Sigmoid colon (tissue), 7 donors: ENCODE data around the gene C1QTNF1. TPM values are rescaled to one million over a fixed set of nuclear protein-coding genes. Genes with fewer than 3 reads are reported as not detected.

Experiments used
- DNase-seq: peaks from one replicate; pipeline ENCODE4 v3.0.0-alpha.2; 2019
- H3K27ac ChIP-seq, 4 donors: fragments of 200-600 bp; sonication (generic); one replicate each; pipeline ENCODE4 v1.5.1; 2016 to 2019; ENCODE audit warnings: mild to moderate bottlenecking in 1 of 4
- H3K27me3 ChIP-seq, 3 donors: fragments of 200-600 bp; sonication (generic); one replicate each; pipeline ENCODE4 v1.5.1; 2019; ENCODE audit warnings: mild to moderate bottlenecking in 1 of 3
- H3K36me3 ChIP-seq, 4 donors: fragments of 200-600 bp; sonication (generic); one replicate each; pipeline ENCODE4 v1.5.1; 2016 to 2019
- H3K4me1 ChIP-seq, 4 donors: fragments of 200-600 bp; sonication (generic); one replicate each; pipeline ENCODE4 v1.5.1; 2017 to 2019
- H3K4me3 ChIP-seq, 4 donors: fragments of 200-600 bp; sonication (generic); one replicate each; pipeline ENCODE4 v1.5.1; 2017 to 2019; ENCODE audit warnings: mild to moderate bottlenecking in 2 of 4, moderate library complexity in 1 of 4
- H3K9me3 ChIP-seq, 4 donors: fragments of 200-600 bp in 3 of 4; sonication (generic) in 3 of 4; one replicate each; pipeline versions ENCODE4 v1.5.1 to v1.6.1; 2013 to 2019
- EP300 ChIP-seq, 4 donors: sonication (generic); formaldehyde crosslinking; IDR thresholded peaks; one replicate each; pipeline ENCODE4 v1.6.1; 2017; ENCODE audit warnings: antibody characterized with exemption in 4 of 4
- POLR2A ChIP-seq, 2 donors: fragments of 450-650 bp; IDR thresholded peaks; one replicate each; pipeline ENCODE4 v1.6.1; 2016; ENCODE audit warnings: antibody characterized with exemption in 2 of 2, mild to moderate bottlenecking in 2 of 2, moderate library complexity in 2 of 2
- POLR2AphosphoS5 ChIP-seq, 4 donors: sonication (generic); formaldehyde crosslinking; IDR thresholded peaks; one replicate each; pipeline ENCODE4 v1.6.1; 2017; ENCODE audit warnings: antibody characterized with exemption in 4 of 4
- WGBS, 2 donors: extraction: QIAGEN DNeasy Blood & Tissue Kit; methylation state at CpG; one replicate each; pipeline ENCODE4 v1.1.7; 2013; 5-methylcytosine and 5-hydroxymethylcytosine counted together
- intact Hi-C: fragments of 100-400 bp; cut with DNase I; formaldehyde crosslinking; loops from one replicate; pipeline ENCODE4 v1.15.1; 2023
- polyA plus RNA-seq, 3 donors: library from polyadenylated mRNA; stranded (reverse); fragments of 200-250 nt; gene quantifications; one replicate each; pipeline ENCODE4 v1.2.3, GENCODE V29; 2013
- total RNA-seq, 4 donors: library from RNA; depleted of rRNA; stranded (reverse); fragments of >200 nt; gene quantifications; one replicate each; pipeline ENCODE4 v1.1.0, GENCODE V29; 2016
- TF ChIP-seq, protein P1 (sequence below), 4 experiments: fragments of 450-650 bp in 3 of 4; fragments of 200-600 bp in 1 of 4; IDR thresholded peaks; one replicate each; pipeline ENCODE4 v1.5.1; 2016 to 2019; ENCODE audit warnings: antibody characterized with exemption in 4 of 4, mild to moderate bottlenecking in 3 of 4, moderate library complexity in 2 of 4
- donor health status: healthy with polysubstance abuse.
- donor health status: Bipolar disorder and iron deficiency.
- donor health status: healthy.

Gene C1QTNF1
- total and polyA plus RNA-seq, 7 donors = 1.4 to 34.6 (median 23.9) TPM

DNA sequence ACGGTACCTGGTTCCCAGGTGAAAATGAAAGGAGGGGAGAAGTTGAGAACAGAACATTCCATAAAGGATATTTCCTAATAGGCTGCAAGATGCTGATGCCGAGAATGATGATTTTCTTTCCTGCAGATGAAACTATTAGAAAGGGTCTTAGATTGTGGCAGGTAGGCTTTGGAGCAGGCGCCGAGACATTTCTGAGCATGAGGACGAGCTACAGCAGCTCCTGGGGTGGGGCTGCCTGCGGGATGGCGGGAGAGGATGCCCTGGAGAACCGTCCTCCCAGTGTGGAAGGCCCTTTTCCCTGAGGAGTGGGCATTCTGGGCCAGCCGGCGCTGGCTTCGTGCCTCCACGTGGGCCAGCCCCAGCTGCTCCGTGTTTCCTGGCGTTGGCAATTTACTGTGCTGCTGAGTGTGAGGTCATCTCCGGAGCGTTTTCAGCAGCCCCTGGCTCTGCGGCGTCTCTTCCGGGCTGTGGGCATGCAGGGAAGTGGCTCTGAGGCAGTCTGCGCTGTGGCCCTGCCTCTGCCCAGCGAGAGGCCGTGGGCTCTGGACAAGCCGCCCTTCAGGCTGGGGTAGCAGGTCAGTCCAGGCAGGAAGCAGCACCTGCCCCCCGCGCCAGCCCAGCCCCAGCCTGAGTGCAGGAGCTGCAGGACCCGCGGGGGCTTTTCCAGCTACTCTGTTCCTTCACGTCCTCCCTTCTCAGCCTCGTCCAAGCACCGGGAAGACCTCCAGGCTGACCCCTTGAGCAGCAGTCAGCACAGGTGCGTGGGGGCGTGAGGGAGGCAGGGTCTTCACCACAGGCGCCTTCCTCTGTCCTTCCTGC, 62.8 kb downstream of the C1QTNF1 start:
- Histone ChIP-seq H3K4me1 (peaks cover 0 to 15% (median 4%) of the 10 kb centered on the region in 4 donors), H3K4me3 (no peak overlapping the region), H3K9me3 (no peaks in the 10 kb centered on the region), H3K27me3 (no peaks in the 10 kb centered on the region), H3K36me3 (peaks cover 5 to 48% (median 12%) of the 10 kb centered on the region in 4 donors), H3K27ac (no peak overlapping the region)
- WGBS, 2 donors = 78 to 88% methylated on average over 33 of the region's 33 CpGs
- TF ChIP-seq POLR2A (IDR thresholded peaks at IDR 0.05) = no peak
- no peak for TF ChIP-seq EP300 (IDR thresholded peaks at IDR 0.05)
- TF ChIP-seq POLR2AphosphoS5 (IDR thresholded peaks at IDR 0.05) = peak in 1 of 4 donors; percentile 51
- TF ChIP-seq, protein P1, sequence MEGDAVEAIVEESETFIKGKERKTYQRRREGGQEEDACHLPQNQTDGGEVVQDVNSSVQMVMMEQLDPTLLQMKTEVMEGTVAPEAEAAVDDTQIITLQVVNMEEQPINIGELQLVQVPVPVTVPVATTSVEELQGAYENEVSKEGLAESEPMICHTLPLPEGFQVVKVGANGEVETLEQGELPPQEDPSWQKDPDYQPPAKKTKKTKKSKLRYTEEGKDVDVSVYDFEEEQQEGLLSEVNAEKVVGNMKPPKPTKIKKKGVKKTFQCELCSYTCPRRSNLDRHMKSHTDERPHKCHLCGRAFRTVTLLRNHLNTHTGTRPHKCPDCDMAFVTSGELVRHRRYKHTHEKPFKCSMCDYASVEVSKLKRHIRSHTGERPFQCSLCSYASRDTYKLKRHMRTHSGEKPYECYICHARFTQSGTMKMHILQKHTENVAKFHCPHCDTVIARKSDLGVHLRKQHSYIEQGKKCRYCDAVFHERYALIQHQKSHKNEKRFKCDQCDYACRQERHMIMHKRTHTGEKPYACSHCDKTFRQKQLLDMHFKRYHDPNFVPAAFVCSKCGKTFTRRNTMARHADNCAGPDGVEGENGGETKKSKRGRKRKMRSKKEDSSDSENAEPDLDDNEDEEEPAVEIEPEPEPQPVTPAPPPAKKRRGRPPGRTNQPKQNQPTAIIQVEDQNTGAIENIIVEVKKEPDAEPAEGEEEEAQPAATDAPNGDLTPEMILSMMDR (IDR thresholded peaks at IDR 0.05) = no peak
- no peak for DNase-seq
- intact Hi-C loops = loop anchor here (1.0 kb wide), 1 partner anchor 305 kb away; no protein-coding TSS in a partner anchor

DNA sequence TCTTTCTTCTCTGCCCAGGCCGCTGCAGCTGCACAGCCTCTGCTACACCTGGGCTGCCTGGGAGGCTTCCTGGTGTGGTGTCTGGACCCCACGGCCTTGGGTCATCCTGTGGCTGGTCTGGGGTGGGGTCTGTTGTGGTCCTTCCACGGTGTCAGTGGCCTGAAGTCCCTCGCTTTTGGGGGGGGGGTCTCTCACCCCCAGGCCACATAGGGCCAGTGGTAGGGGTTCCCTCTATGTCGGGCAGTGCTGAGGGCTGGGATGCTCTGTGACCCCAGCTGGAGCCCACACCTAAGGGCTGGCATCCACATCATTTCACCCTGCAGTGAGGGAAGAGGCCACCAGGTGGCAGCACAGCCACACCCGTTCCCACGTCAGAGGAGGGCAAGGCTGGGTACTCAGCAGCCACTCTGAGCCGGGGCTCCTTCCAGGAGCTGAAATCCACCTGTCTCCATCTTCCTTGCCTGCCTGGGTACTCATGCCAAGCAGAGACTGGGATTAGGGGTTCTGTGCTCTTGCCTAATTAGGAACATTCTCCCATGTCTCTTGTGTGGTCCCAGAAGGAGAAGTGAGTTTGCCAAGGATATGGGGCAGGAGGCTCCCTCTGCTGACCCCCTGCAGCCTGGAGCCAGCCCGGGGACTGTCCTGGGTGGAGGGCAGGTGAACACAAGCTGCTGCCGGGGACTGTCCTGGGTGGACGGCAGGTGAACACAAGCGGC, 63.6 kb downstream of the C1QTNF1 start:
- Histone ChIP-seq H3K4me1 (peaks cover 0 to 15% (median 4%) of the 10 kb centered on the region in 4 donors), H3K4me3 (no peak overlapping the region), H3K36me3 (peaks cover 5 to 56% (median 12%) of the 10 kb centered on the region in 4 donors), H3K9me3 (no peaks in the 10 kb centered on the region), H3K27ac (no peak overlapping the region), H3K27me3 (no peaks in the 10 kb centered on the region)
- TF ChIP-seq EP300 (IDR thresholded peaks at IDR 0.05) (no peak), POLR2A (IDR thresholded peaks at IDR 0.05) (no peak), POLR2AphosphoS5 (IDR thresholded peaks at IDR 0.05) (peak in 2 of 4 donors; percentile 31 to 63)
- TF ChIP-seq, protein P1 (IDR thresholded peaks at IDR 0.05) = peak; percentile 74 to 92 (median 87)
- 42 to 53% methylated on average over 12 of the region's 12 CpGs for WGBS, 2 donors
- intact Hi-C loops = loop anchor here (1.0 kb wide), 1 partner anchor 305 kb away; no protein-coding TSS in a partner anchor
- DNase-seq = peak; percentile 88

DNA sequence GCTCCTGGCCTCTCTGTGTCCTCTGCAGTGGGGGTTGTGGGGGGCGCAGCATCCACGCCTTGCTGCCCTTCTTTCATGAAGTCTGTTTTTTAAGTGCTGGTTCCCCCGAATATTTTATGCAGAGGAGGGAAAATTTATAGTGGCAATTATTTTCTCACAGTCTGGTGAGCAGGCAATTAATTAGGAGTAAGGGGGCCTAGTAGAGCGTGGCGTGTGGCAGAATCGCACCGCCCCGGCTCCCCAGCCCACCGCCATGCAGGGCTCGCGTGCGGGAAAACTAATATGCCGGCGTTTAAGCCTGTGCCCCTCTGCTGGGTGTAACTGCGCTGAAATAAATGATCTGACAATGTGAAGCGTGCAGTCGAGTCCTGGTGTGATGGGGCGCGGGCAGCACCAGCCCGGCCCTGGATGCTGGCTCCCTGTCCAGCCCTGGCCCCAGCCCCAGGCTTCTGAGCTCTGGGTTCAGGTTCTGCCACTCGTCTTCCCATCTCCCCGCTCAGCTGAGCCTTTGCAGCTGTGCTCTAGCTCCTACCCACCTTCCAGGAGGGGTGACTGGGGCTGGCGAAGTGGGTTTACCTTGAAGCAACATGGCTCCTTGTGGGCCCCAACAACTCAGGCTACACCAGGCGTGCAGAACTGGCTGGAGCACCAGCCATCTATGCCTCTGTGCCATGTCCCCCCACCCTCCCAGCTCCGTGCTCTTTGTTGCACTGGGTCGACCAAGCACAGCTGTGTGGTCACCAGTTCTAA, 64.5 kb downstream of the C1QTNF1 start:
- no peak overlapping the region for H3K27ac ChIP-seq
- H3K9me3 ChIP-seq = no peaks in the 10 kb centered on the region
- 94 to 95% methylated on average over 26 of the region's 26 CpGs for WGBS, 2 donors
- H3K27me3 ChIP-seq = no peaks in the 10 kb centered on the region
- no peak for DNase-seq
- peaks cover 0 to 15% (median 4%) of the 10 kb centered on the region in 4 donors for H3K4me1 ChIP-seq
- intact Hi-C loops = no loop called here
- H3K36me3 ChIP-seq = peaks cover 5 to 53% (median 12%) of the 10 kb centered on the region in 4 donors
- H3K4me3 ChIP-seq = no peak overlapping the region
- TF ChIP-seq POLR2A (IDR thresholded peaks at IDR 0.05) = no peak
- no peak for TF ChIP-seq POLR2AphosphoS5 (IDR thresholded peaks at IDR 0.05)
- TF ChIP-seq EP300 (IDR thresholded peaks at IDR 0.05) = no peak
- TF ChIP-seq, protein P1 (IDR thresholded peaks at IDR 0.05) = no peak

DNA sequence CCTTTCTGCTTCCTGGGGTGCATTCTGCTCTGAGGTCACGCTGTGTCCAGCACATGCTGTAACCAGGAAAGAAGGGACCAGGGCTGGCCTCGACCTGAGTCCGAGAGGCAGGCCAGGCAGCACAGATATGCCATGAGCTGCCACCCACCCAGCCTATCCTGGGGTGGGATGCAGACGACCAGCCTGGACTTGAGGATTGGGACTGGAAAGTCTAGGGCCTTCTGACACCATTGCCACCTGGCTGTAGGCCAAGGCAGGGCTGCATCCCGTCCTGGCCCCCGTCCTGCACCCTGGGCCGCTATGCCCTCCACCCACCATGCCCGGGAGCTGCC, 65.0 kb downstream of the C1QTNF1 start:
- Histone ChIP-seq H3K27me3 (no peaks in the 10 kb centered on the region), H3K27ac (no peak overlapping the region), H3K36me3 (peaks cover 5 to 47% (median 12%) of the 10 kb centered on the region in 4 donors), H3K4me3 (no peak overlapping the region), H3K9me3 (no peaks in the 10 kb centered on the region), H3K4me1 (peaks cover 0 to 15% (median 4%) of the 10 kb centered on the region in 4 donors)
- TF ChIP-seq, protein P1 (IDR thresholded peaks at IDR 0.05) = no peak
- no peak for TF ChIP-seq EP300 (IDR thresholded peaks at IDR 0.05)
- no peak for TF ChIP-seq POLR2A (IDR thresholded peaks at IDR 0.05)
- TF ChIP-seq POLR2AphosphoS5 (IDR thresholded peaks at IDR 0.05) = no peak
- WGBS, 2 donors = 65 to 80% methylated on average over 8 of the region's 8 CpGs
- intact Hi-C loops = no loop called here
- DNase-seq = no peak
